NCI-H146 treated with DMSO at 0.1 percent for 48 hours (cell line): Measurements from ENCODE around the gene MUSTN1.

Experiments used
- DNase-seq: peaks from one replicate; lab custom pipeline; 2025; ENCODE audit not compliant: unreplicated experiment; lab: John Stamatoyannopoulos, UW

The MUSTN1 gene

DNA sequence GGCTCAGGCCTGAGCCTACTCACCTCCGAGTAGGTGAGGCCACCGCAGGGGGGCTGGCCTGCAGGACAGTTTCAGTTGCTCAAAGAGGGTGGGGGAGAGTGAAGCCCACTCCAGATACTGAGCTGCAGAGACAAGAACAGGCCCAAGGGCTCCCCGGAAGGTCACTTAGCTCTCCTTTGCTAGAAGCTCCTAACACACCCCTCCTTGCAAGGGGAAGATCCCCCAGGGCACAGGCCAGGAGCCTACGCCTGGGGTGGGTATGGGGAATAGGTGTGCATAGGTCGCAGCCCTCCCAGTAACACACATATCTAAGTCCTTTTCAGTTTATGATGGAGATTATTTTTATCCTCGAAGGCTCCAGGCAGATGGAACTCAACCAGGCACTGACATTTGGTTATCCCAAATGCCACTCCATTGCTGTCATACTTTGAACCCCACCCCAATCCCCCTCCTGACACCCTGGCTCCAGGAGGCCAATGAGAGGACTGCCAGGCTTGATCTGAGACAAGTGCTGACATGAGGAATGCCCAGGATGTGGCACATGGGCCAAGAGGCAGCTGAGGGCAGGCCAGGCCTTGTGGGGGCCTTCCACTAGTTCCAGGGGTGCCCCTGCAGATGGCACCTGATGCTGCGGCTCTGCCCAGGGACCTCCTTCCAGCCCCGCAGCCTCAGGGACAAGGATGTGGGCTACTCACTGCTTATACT, 1.1 kb upstream of the MUSTN1 start:
- DNase-seq: no peak

DNA sequence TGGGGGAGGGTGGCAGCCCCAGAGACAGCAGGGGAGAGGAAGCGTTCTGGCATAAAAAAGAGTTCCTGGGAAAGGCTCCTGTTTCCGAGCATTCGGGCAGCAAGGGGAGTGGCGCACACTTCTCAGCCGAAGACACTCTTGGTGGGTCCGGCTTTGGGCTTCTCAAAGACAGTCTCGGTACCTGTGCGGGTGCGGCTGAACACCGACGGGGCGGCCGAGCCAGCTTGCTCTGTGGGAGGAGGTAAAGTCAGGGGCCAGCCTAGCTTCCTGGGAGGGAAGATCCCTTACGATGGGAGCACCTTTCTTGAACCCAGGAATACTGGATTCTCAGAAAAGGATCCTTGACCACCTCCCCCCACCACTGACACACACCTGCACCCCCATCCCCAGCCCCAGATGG, 1.6 kb downstream of the MUSTN1 start:
- DNase-seq: no peak

DNA sequence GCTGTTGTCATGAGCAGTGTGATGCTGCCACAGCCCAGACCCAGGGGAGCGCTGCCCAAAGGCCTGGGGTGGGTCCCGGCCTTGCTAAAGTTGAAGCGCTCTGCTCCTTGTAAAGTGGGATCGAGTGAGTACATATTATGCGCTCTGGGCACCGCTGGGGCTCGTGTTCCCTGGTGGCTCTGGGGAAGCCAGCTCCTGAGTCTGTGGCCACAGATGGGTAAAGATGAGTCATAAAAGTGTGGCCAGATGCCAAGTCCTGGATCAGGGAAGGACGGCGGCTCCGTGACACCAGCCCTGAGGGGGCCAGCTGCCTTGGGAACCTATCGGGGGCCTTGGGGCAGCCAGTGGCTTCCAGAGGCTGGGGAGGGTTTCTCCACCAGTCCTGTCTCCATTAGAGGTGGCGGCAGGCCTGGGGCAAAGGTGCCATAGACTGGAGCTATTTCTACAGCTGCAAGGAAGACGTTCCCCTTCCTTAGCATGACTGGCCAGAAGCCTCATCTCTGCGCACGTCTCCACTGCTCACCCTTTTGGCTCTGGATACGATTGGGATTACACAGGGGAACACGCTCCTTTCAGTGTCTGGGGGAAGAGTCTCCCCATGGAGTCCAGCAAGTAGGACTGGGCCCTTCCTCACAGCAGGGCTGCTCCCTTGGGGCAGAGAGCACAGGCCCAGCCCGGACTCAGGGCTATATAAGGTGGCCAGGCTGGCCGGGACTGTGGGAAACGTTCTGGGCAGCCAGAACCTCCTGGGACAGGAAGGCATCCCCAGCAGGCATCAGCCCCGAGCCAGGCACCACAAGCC, 3.1 kb downstream of the MUSTN1 start:
- no peak for DNase-seq

DNA sequence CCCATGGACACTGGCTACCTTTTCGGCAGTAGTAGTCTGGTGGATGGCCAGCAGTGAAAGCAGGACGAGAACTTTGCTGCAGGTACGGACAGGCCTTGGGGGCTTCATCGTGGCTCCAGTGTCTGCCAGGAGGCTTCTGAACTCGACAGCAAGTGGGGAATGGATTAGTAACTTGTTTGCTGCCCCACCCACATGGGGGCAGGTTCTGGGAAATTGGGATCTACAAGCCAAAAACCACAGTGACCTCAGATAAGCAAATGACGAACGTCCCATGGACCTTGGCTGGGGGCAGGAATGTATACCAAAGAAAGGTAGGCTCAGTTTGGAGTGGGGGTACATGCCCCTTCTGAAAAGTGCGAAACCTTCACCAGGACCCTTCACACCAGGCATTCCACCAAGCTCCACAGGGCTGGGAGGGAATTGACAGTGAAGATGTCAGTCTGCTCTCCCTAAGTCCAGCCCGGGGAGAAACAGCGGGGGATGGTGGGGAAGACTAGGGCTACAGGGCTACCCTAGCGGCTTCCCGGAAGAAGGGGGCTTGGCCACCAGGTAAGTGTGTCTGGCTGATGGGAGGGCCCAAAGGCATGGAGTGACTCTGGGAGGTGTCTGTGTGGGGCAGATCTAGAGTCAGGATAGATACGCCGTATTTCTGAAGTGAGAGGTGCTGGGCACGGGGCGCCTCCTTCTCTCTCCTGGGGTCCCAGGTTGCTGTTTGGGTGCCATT, 4.1 kb downstream of the MUSTN1 start, which contains the start of gene ITIH4:
Gene ITIH4, minus strand, starts transcription at position 138 of the 724 bp plus-strand sequence. Its CDS starts 30 bp downstream, at position 108.
- no peak for DNase-seq

DNA sequence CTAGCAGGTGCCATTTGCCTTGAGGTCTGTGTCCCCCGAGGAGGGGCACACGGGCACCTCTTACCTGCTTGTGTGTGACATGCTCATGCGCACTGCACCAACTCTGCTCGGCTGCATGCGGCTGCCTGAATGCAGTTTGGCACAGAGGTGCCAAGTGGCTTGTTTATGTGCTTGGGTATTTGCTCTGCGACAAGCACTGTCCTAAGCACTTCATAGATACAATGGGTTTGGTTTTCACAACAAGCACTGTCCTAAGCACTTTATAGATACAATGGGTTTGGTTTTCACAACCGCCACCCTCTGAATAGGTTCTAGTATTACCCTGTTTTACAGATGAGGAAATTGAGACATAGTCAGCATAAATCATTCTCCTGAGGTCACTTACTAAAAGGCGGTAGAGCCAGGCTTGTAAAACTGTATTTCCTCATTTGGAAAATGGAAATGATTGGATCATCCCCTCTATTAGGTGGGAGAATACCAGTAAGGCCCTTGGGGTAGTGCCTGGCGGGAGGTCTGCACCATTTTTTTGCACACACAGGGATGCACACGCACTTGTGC, 4.8 kb downstream of the MUSTN1 start:
- DNase-seq: no peak

DNA sequence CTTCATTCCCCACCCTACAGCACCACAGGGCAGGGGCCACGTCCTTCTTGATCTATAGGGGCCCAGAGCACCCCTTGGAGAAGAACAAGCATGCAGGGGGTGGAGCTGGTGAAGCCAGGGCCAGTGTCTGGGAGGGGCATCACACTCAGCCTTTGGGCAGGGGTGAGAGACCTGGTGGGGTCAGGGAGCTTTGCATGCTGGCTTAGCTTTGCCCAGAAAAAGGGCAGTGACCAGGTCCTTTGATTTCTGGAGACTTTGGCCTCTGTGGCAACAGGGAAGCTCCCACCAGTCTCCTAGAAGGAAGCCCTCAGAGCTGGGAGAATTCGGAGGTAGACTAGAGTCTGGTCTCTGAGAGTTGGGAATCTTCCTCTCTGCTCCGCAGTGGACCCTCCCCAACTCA, 5.3 kb downstream of the MUSTN1 start:
- no peak for DNase-seq

DNA sequence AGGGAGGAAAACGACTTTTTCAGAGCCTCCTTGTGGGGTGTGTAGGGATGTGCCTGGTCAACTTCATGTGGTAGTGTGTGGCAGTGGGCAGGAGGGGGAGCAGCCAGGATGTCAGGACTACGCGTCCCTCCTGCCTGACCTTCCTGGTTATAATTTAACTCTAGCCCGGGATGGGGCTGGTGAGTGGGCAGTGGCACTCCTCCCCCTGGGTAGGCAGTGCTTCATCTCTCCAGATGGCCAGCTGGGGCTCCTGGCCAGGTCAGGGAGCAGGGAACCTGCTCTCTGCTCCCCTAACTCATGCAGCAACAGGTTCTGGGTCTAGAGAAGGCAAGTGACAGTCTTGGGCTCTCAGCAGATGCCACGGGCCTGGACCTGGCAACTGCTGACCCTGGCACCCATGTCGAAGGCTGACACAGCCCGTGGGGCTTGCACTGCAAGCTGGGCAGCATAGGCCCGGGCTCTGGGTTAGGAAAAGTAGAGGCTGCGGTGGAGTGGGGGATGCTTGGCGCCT, 6.9 kb downstream of the MUSTN1 start:
- no peak for DNase-seq

DNA sequence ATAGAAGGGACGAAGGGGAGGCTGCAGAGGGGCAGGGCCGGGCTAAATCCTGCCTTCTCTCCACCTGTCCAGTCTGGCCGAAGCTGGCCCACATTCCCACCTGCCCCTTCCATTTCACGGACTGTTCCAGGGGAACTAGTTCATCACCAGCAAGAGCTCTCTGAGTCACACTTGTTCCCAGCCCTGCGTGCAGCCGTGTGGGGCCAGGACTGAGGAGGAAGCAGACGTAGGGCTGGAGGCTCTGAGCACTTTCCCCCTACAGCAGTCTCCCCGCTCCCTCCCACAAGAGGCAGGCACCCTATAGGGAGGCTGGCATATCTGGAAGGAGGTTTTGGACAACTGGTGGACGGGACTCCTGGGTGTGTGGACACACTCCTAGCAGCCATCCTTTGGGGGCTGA, 7.4 kb downstream of the MUSTN1 start:
- no peak for DNase-seq

DNA sequence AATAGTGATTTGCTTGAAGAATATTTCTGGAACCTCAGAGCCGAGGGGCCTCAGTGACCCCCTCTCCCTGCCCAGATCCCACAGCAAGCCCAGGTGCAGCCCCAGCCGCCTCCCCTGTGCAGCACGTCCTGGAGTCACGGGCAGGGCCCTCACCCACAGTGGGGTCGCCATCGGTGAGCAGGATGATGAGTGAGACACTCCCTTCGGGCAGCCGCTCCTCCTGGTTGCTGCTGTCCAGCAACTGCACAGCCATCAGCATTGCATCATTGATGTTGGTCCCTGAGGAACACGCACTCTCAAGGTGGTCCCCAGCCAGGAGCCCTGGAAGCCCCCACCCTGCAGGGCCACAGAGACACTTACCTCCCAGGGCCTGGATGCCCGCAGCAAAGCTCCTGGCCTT, 10.8 kb downstream of the MUSTN1 start:
- no peak for DNase-seq

DNA sequence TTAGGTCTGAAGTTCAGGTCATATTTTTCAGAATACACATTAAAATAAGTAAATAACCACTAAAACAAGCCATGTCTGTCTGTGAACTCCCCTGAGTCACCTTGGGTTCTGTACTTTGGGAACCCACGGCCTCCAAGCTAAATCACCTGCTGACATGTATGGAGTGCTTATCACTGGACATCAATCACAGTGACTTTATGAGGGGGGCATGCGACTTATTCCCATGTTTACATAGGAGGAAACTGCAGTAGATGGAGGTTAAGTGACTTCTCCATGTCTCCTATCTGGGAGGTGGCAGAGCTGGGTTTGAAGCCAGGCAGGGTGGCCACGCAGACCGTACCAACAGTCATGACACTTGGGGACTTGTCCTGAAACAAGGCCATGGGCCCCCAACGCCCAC, 12.5 kb downstream of the MUSTN1 start:
- DNase-seq: no peak

DNA sequence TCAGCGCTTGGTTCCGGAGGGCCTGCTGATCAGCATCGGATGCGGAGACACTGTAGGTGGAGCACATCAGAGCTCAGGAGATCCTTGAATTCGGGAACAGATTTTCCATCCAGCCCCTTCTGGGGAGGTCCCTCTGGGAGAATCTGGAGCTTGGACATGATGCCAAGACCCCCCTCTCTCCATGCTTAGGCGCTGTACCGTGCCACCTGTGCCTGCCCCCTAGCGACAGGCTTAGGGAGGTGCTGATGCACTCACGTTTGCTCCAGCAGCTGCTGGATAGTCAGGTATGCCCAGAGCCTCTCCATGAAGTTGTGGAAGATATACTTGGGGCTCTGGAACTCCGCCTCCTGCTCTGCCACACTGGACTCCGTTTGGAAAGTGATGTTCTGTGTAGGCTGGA, 14.1 kb downstream of the MUSTN1 start:
- DNase-seq: no peak

DNA sequence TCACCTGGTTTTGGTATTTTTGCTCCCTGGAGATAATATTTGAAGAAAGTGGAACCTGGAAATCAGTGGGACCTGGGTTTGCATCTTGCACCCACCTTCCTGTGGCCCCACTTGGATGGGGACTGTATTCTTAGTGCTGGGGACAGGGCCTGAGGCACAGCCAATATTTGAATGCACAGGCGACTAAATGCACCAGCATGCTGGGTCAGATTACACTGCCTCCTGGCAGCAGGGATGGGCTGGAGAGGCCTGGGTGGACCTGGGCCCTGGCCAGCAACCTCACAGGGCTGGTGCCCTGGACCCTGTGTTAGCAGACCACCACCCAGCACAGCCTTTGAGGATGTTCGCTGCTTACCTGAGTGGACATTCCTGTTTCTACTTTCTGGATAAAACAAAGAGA, 14.9 kb downstream of the MUSTN1 start:
- DNase-seq: no peak

DNA sequence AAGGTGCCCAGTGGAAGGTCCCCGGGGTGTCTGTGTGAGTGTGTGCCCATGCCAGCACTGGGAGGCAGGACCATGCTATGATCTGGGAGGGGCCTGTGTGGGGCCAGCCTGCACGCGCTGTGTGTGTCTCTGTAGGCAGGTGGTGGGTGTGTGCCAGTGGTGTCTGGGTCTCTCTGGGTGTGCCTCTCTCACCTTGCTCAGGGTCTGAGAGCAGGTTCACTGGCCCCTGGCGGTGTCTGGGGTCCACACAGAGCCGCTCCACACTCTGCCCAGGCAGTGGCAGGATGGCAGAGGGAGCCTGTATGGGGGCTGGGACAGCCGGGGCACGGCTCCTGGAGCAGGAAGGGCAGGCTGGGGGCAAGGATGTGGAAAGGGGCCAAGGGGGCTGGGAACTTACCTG, 17.0 kb downstream of the MUSTN1 start:
- no peak for DNase-seq

DNA sequence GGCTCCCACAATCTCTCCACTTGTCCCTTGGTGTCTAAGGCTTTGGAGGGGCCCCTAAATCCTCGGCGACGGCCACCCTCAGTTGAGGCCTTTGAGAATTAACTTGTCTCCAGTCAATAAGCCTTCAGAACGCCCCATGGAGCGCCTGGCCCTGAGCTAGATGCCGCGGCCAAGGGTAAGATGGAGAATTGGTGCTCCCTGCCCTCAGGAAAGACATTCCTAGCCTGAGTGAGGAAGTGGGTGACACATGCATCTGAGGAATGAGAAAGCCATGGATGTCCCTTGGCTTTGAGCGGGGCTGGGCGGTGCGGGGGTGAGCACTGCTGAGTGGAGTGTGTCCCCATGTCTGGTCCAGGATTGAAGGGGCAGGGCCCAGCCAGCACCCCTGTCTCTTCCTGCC, 17.6 kb downstream of the MUSTN1 start:
- DNase-seq: no peak

DNA sequence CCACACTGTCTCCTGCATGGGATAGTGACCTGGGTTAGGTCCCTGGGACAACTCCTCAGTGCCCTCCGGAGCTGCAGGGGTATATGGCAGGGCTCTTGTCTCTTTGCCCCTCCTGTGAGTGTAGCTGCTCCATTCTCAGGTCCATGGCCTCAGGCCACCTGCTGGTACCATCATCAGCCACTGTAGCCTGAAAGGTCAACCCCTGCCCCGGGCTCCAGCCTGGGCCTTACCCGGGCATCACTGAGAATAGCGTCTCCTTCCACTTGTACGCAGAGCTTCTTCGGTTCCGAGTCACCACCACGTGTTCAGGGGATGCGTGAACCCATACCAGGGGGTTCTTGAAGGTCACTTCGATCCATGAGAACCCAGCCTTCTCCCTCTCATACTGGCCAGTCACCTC, 18.2 kb downstream of the MUSTN1 start:
- no peak for DNase-seq

DNA sequence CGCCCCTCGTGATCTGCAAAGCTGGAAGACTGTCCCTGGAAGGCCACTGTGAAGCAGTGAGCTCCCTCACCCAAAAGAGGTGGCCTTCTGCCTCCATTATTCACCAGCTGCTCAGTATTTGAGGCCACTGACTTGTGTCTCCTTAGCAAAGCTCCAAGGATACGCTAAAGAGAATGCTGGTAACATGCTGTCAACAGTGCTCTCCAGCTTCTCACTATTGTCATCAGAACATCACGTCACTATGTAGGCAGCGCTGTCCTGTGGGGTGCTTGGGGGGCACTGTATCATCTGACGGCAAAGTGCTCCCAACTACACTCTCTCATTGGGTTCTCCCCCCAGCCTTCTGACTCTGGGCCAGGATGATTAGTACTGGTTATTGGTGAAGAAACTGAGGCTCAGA, 18.6 kb downstream of the MUSTN1 start:
- DNase-seq: no peak

DNA sequence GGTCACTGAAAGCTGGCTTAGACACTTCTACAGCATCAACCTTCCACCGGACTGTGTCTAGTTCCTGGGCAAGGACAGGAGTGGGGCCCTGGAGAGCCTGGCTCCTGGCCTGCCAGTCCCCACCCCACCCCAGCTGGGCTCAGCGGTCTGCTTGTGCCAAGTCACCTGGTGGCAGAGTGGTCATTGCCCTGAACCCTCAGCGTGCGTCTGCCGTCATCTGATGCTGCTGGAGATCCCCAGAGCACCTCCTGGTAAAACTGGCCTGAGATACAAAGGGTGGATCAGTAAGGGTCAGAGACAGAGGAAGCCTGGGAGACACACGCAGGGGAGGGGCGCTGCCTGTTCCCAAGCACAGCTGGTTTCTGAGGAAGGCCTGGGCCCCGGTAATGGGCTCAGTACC, 21.0 kb downstream of the MUSTN1 start:
- DNase-seq: no peak

DNA sequence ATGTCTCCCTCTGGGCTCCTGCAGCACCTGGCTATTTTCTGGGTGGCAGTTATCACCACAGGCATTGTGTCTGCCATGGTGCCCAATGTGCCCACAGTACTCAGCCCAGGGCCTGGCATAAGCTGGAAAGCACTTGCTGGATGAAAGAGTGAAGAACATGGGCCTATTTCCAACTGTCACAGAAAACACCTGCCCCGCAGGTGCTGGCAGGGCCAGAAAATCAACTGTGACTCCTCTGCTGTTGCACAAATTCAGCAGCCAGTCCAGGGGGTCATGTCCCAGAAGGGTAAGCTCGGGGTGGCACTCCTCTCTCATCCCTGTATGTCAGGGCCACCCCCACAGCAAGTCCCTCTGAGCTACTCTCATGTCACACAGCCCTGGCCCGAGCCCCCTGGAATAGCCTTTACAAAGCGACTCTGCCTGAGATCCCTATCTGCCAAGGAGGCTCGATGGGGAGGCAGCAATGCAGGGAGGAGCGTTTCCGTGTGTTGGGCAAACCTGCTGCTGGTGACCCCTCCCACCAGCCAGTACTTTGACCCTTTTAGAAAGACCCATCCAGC, 23.3 kb downstream of the MUSTN1 start:
- no peak for DNase-seq

DNA sequence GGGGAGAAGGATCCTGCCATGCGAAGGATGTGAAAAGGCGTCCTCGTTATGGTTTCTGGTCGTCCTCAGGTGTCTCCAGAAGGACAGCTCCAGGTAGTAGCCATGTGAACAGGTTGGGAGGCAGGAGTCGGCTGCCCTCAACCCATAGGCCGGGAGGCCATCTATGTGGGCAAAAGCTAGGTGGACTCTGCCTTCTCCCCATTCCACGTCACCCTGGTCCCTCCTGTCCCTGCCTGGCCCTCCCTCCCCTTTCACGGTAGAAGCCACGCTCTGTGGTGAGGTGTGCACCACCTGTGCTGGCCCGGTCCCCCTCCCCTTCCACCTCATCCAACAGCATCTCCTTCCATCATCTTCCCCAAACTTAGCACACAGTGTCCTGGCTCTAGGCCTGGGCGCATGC, 23.9 kb downstream of the MUSTN1 start:
- no peak for DNase-seq

DNA sequence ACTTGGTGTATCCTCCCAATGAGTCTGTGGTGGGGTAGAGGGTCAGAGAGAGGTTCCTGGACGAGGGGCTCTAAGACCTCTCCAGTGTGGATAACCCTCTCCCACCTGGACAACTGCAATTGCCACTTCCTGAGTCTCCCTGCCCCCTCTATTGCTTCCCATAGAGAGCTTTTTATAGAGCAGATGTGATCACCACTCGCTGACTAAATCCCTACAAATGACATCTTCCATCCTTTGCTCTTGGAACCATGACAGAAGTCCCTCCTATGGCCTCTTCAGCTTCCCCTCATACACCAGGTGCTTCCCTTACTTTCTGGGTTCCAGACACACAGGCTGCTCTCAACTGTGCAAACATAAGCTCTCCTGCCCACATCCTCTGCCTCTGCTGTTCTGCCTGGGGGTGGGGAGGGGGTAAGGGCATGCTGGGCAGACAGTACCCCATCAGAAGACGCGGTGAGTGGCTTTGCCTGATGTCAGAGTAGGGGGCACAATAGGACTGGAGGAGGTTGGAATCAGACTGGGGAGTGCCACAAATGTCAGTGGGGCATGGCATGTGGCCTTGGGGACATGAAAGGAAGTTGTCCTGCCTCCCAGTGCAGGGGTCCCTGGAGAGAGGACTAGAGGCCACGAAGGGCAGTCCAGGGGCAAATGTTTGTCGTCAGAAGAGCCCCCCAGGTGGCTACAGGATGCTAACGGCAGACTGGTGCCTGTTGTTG, 25.0 kb downstream of the MUSTN1 start:
- no peak for DNase-seq
